C4-2B (cell line): ENCODE data around the gene GPRIN1.

Experiments
- ZFX ChIP-seq: fragments of 450-650 bp; IDR thresholded peaks from 2 replicates; pipeline ENCODE4 v1.6.1; 2017
- TF ChIP-seq, protein P1 (sequence below): fragments of 450-650 bp; conservative IDR thresholded peaks from 2 replicates; pipeline ENCODE4 v1.5.1; 2017; ENCODE audit warnings: mild to moderate bottlenecking

DNA sequence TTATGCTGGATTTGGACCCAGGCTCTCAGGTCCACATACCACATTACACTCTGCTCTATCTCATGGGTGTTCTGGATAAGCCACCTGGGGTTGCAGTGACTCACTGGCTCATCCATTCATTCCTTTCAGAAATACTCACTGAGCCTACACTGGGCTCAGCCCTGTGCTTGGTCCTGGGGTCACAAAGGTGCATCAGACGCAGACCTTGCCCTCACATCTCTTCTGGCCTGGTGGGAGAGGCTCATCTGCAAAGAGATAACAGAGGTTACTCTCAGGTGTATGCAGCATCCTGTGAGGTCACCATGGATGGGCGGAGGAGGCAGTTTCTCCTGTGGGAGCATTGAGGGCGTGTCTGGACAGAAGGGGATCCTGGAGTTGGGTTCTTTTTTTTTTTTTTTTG, 48.7 kb downstream of the GPRIN1 start:
- TF ChIP-seq, protein P1, sequence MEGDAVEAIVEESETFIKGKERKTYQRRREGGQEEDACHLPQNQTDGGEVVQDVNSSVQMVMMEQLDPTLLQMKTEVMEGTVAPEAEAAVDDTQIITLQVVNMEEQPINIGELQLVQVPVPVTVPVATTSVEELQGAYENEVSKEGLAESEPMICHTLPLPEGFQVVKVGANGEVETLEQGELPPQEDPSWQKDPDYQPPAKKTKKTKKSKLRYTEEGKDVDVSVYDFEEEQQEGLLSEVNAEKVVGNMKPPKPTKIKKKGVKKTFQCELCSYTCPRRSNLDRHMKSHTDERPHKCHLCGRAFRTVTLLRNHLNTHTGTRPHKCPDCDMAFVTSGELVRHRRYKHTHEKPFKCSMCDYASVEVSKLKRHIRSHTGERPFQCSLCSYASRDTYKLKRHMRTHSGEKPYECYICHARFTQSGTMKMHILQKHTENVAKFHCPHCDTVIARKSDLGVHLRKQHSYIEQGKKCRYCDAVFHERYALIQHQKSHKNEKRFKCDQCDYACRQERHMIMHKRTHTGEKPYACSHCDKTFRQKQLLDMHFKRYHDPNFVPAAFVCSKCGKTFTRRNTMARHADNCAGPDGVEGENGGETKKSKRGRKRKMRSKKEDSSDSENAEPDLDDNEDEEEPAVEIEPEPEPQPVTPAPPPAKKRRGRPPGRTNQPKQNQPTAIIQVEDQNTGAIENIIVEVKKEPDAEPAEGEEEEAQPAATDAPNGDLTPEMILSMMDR, result no peak
- TF ChIP-seq ZFX, result no peak
